CD14-positive monocyte (primary cell): ENCODE measurements around the gene SPON2. TPM values are rescaled to one million over a fixed set of nuclear protein-coding genes. Genes with fewer than 3 reads are reported as not detected.

Source experiments
- DNase-seq, 3 donors: peaks; one replicate each; pipeline ENCODE4 v3.0.0-alpha.2; 2011 to 2022
- H2AFZ ChIP-seq: 2 replicates; pipeline ENCODE4 v1.6.0; 2012; ENCODE audit warnings: mild to moderate bottlenecking, low read depth, low read length, inconsistent platforms; ENCODE audit not compliant: insufficient read depth, poor library complexity, severe bottlenecking
- H3K27ac ChIP-seq, 2 donors: 1 replicate in 1 of 2; 2 replicates in 1 of 2; pipeline ENCODE4 v1.5.1; 2012 to 2013; ENCODE audit warnings: low read length in 2 of 2, control low read depth in 1 of 2, inconsistent platforms in 1 of 2, low read depth in 1 of 2, mild to moderate bottlenecking in 1 of 2
- H3K27me3 ChIP-seq, 2 donors: one replicate each; pipeline versions ENCODE4 v1.6.0 to v1.6.1; 2011 to 2013; ENCODE audit warnings: low read length in 2 of 2; ENCODE audit not compliant: control insufficient read depth in 2 of 2, insufficient read depth in 2 of 2
- H3K36me3 ChIP-seq, 2 donors: replicated peaks in 1 of 2; 1 replicate in 1 of 2; 2 replicates in 1 of 2; pipeline versions ENCODE4 v1.5.1 to v1.6.1; 2012 to 2013; ENCODE audit warnings: low read length in 2 of 2, control low read depth in 1 of 2, inconsistent platforms in 1 of 2, mild to moderate bottlenecking in 1 of 2; ENCODE audit not compliant: insufficient read depth in 2 of 2, control insufficient read depth in 1 of 2
- H3K4me1 ChIP-seq, 2 donors: 1 replicate in 1 of 2; 2 replicates in 1 of 2; pipeline versions ENCODE4 v1.5.1 to v1.6.1; 2012 to 2013; ENCODE audit warnings: low read length in 2 of 2, control low read depth in 1 of 2, inconsistent platforms in 1 of 2, mild to moderate bottlenecking in 1 of 2, moderate library complexity in 1 of 2; ENCODE audit not compliant: insufficient read depth in 2 of 2, control insufficient read depth in 1 of 2
- H3K4me2 ChIP-seq: replicated peaks from 2 replicates; pipeline ENCODE3; 2012; ENCODE audit warnings: low read length, moderate library complexity, mild to moderate bottlenecking; ENCODE audit not compliant: poor library complexity, severe bottlenecking; ENCODE audit errors: extremely low read depth
- H3K4me3 ChIP-seq, 3 experiments: fragments of 200-600 bp in 1 of 3; sonication (generic) in 1 of 3; replicated peaks in 1 of 3; 1 replicate in 2 of 3; 2 replicates in 1 of 3; pipeline ENCODE4 v1.5.1; 2011 to 2013; ENCODE audit warnings: low read length in 3 of 3, mild to moderate bottlenecking in 3 of 3, control low read depth in 2 of 3, low read depth in 2 of 3, inconsistent platforms in 1 of 3, moderate library complexity in 1 of 3
- H3K79me2 ChIP-seq: 2 replicates; pipeline ENCODE4 v1.6.0; 2012; ENCODE audit warnings: mild to moderate bottlenecking, control low read depth, inconsistent platforms, low read length, moderate library complexity; ENCODE audit not compliant: insufficient read depth
- H3K9ac ChIP-seq: 2 replicates; pipeline ENCODE4 v1.6.0; 2017; ENCODE audit warnings: low read length, mild to moderate bottlenecking; ENCODE audit not compliant: insufficient read depth, poor library complexity, severe bottlenecking
- H3K9me3 ChIP-seq, 2 donors: replicated peaks in 1 of 2; 1 replicate in 1 of 2; 2 replicates in 1 of 2; pipeline versions ENCODE4 v1.5.1 to v1.6.1; 2012 to 2013; ENCODE audit warnings: low read length in 2 of 2, control low read depth in 1 of 2; ENCODE audit not compliant: control insufficient read depth in 1 of 2, insufficient read depth in 1 of 2
- H4K20me1 ChIP-seq: 2 replicates; pipeline ENCODE4 v1.6.0; 2012; ENCODE audit warnings: mild to moderate bottlenecking, low read length, control low read depth, moderate library complexity; ENCODE audit not compliant: insufficient read depth
- H3K27ac Mint-ChIP-seq, 7 donors: one replicate each; pipeline ENCODE4 v1.8.0; 2020; ENCODE audit warnings: mild to moderate bottlenecking in 7 of 7, mixed read lengths in 7 of 7, moderate library complexity in 6 of 7, inconsistent platforms in 2 of 7
- H3K27me3 Mint-ChIP-seq, 3 donors: one replicate each; pipeline ENCODE4 v1.8.0; 2021 to 2022; ENCODE audit warnings: low read depth in 3 of 3, mild to moderate bottlenecking in 3 of 3, mixed read lengths in 3 of 3, moderate library complexity in 3 of 3, inconsistent platforms in 1 of 3
- H3K36me3 Mint-ChIP-seq, 2 donors: one replicate each; pipeline ENCODE4 v1.8.0; 2020; ENCODE audit warnings: mixed read lengths in 2 of 2, inconsistent platforms in 1 of 2, mild to moderate bottlenecking in 1 of 2
- H3K4me1 Mint-ChIP-seq: one replicate; pipeline ENCODE4 v1.8.0; 2020; ENCODE audit warnings: mild to moderate bottlenecking, mixed read lengths
- H3K4me3 Mint-ChIP-seq, 2 donors: one replicate each; pipeline ENCODE4 v1.8.0; 2020; ENCODE audit warnings: mild to moderate bottlenecking in 2 of 2, mixed read lengths in 2 of 2, moderate library complexity in 1 of 2
- H3K9me3 Mint-ChIP-seq, 7 donors: one replicate each; pipeline ENCODE4 v1.8.0; 2020 to 2022; ENCODE audit warnings: mixed read lengths in 7 of 7, mild to moderate bottlenecking in 6 of 7, moderate library complexity in 6 of 7, inconsistent platforms in 2 of 7
- CTCF ChIP-seq: fragments of 200-600 bp; IDR thresholded peaks from one replicate; pipeline ENCODE4 v1.8.0; 2022; ENCODE audit warnings: antibody characterized with exemption, mild to moderate bottlenecking
- WGBS: methylation state at CpG from one replicate; pipeline ENCODE4 v1.1.5; 2013; ENCODE audit warnings: missing lambda C conversion rate; ENCODE audit not compliant: insufficient coverage; 5-methylcytosine and 5-hydroxymethylcytosine counted together
- intact Hi-C, 2 donors: fragments of 100-400 bp; cut with micrococcal nuclease; formaldehyde crosslinking; loops; one replicate each; pipeline versions ENCODE4 v1.15.0 to v1.15.1; 2023
- polyA plus RNA-seq, 3 donors: library from polyadenylated mRNA; depleted of rRNA in 1 of 3; unstranded in 2 of 3; stranded (reverse) in 1 of 3; fragments of 300-500 nt in 2 of 3; fragments of >200 nt in 1 of 3; fragmentation: Illumina TruSeq in 2 of 3; gene quantifications; 1 replicate in 2 of 3; 2 replicates in 1 of 3; pipeline ENCODE4 v1.2.3, GENCODE V29; 2012 to 2021

SPON2 gene
- polyA plus RNA-seq, 3 donors = 0.74 to 1.4 (median 0.90) TPM

- H3K36me3 ChIP-seq = no peaks in the 10 kb centered on the region
- no peak overlapping the region for H3K4me2 ChIP-seq
- TF ChIP-seq CTCF = no peak
- H3K9me3 ChIP-seq = no peaks in the 10 kb centered on the region
- intact Hi-C loops = loop anchor here in 1 of 2 donors (10.0 kb wide), 1 partner anchor 50 kb away; no protein-coding TSS in a partner anchor
- H3K9ac ChIP-seq = no peak overlapping the region
- H3K27me3 ChIP-seq = peaks cover 0 to 17% of the 10 kb centered on the region in 2 donors
- DNase-seq = no peak
- H4K20me1 ChIP-seq = no peaks in the 10 kb centered on the region
- Mint-ChIP-seq H3K4me1 (peaks cover 41% of the 10 kb centered on the region), H3K27me3 (peaks cover 12 to 21% (median 19%) of the 10 kb centered on the region in 3 donors), H3K4me3 (no peak overlapping the region), H3K9me3 (peaks cover 1 to 11% (median 5%) of the 10 kb centered on the region in 7 donors), H3K27ac (peak overlapping the region in 5 of 7 donors; percentile 68 to 96 (median 83)), H3K36me3 (peaks cover 2 to 9% of the 10 kb centered on the region in 2 donors)
- H3K4me1 ChIP-seq = peaks cover 31 to 47% of the 10 kb centered on the region in 2 donors
- WGBS = 93% methylated on average over 2 of the region's 5 CpGs
- H3K79me2 ChIP-seq = no peaks in the 10 kb centered on the region
- peak overlapping the region; percentile 46 to 72 for H3K27ac ChIP-seq
- no peak overlapping the region for H2AFZ ChIP-seq
- H3K4me3 ChIP-seq = no peak overlapping the region
These were observed 7.9 kb downstream of the SPON2 start for GRCh38 chr4:1164444-1164843.

GRCh38 chr4:1164040-1164439 is 8.3 kb downstream of the SPON2 start:
- Mint-ChIP-seq H3K27me3 (peaks cover 11 to 17% (median 15%) of the 10 kb centered on the region in 3 donors), H3K9me3 (peaks cover 3 to 14% (median 7%) of the 10 kb centered on the region in 7 donors), H3K4me3 (peak overlapping the region in 1 of 2 donors; percentile 79), H3K36me3 (peaks cover 2 to 9% of the 10 kb centered on the region in 2 donors), H3K4me1 (peaks cover 41% of the 10 kb centered on the region), H3K27ac (peak overlapping the region in 6 of 7 donors; percentile 78 to 96 (median 88))
- Histone ChIP-seq H3K4me3 (peak overlapping the region in 1 of 3 experiments; percentile 40), H3K4me2 (peak overlapping the region; percentile 46), H3K79me2 (no peaks in the 10 kb centered on the region), H3K27ac (peak overlapping the region; percentile 46 to 72), H4K20me1 (no peaks in the 10 kb centered on the region), H2AFZ (peak overlapping the region; percentile 39), H3K4me1 (peaks cover 31 to 47% of the 10 kb centered on the region in 2 donors), H3K9me3 (no peaks in the 10 kb centered on the region), H3K27me3 (peaks cover 0 to 13% of the 10 kb centered on the region in 2 donors), H3K36me3 (no peaks in the 10 kb centered on the region), H3K9ac (peak overlapping the region; percentile 22)
- no CpG with 5 or more reads among the region's 4 CpGs for WGBS
- no peak for TF ChIP-seq CTCF
- intact Hi-C loops = loop anchor here in 1 of 2 donors (10.0 kb wide), 1 partner anchor 51 kb away; no protein-coding TSS in a partner anchor
- DNase-seq = no peak
